Colonic mucosa (tissue), 4 donors: ENCODE results near the gene AMIGO1. TPM values are rescaled to one million over a fixed set of nuclear protein-coding genes. Genes with fewer than 3 reads are reported as not detected.

Experiments used
- DNase-seq: peaks from one replicate; pipeline ENCODE4 v3.0.0-alpha.2; 2020
- H3K27ac ChIP-seq: fragments of 200-600 bp; one replicate; pipeline ENCODE4 v1.8.0; 2021
- H3K27me3 ChIP-seq: fragments of 200-600 bp; one replicate; pipeline ENCODE4 v1.8.0; 2021
- H3K36me3 ChIP-seq: fragments of 200-600 bp; one replicate; pipeline ENCODE4 v1.8.0; 2021
- H3K4me1 ChIP-seq: fragments of 200-600 bp; one replicate; pipeline ENCODE4 v1.8.0; 2021; ENCODE audit warnings: mild to moderate bottlenecking
- H3K4me3 ChIP-seq: fragments of 200-600 bp; one replicate; pipeline ENCODE4 v1.8.0; 2021
- H3K9ac ChIP-seq, 2 donors: one replicate each; pipeline ENCODE4 v1.7.0; 2013; ENCODE audit warnings: control low read depth in 2 of 2, low read depth in 2 of 2, low read length in 2 of 2
- H3K9me3 ChIP-seq: fragments of 200-600 bp; one replicate; pipeline ENCODE4 v1.8.0; 2021
- CTCF ChIP-seq: fragments of 200-600 bp; IDR thresholded peaks from one replicate; pipeline ENCODE4 v1.8.0; 2022; ENCODE audit warnings: antibody characterized with exemption, mild to moderate bottlenecking
- intact Hi-C: fragments of 100-400 bp; cut with DNase I; formaldehyde crosslinking; loops from one replicate; pipeline ENCODE4 v1.14.1; 2022
- total RNA-seq, 2 donors: library from RNA; stranded (reverse); fragmentation: NEBNext Ultra II Directional in 1 of 2; extraction: Animal tissue kit (Norgen Biotek cat#: 25700) in 1 of 2; gene quantifications; one replicate each; pipeline ENCODE4 v1.2.1, GENCODE V29; 2021
- donor health status: healthy.
- donor health status: DM: no; HTN: no; CAD: no.
- donor health status: DM: no; HTN: no; CAD: no.

AMIGO1 gene
- total RNA-seq, 2 donors from 2014 or later = 2.5 to 3.9 TPM

GRCh38 chr1:109484519-109484975 lies 25.0 kb downstream of the AMIGO1 start:
- Histone ChIP-seq H3K9me3 (no peaks in the 10 kb centered on the region), H3K27ac (no peak overlapping the region), H3K27me3 (no peaks in the 10 kb centered on the region), H3K4me3 (peak overlapping the region; percentile 66), H3K4me1 (peaks cover 11% of the 10 kb centered on the region), H3K36me3 (no peaks in the 10 kb centered on the region), H3K9ac (peak overlapping the region; percentile 32 to 63)
- TF ChIP-seq CTCF = no peak
- no peak for DNase-seq
- intact Hi-C loops = no loop called here

- Histone ChIP-seq H3K36me3 (no peaks in the 10 kb centered on the region), H3K27me3 (no peaks in the 10 kb centered on the region), H3K4me3 (peak within 1 kb of the TSS; percentile 66), H3K9me3 (no peaks in the 10 kb centered on the region), H3K4me1 (peaks cover 11% of the 10 kb centered on the region), H3K27ac (peak within 1 kb of the TSS; percentile 80), H3K9ac (peak within 1 kb of the TSS; percentile 61 to 63)
- no peak for TF ChIP-seq CTCF
- peak; percentile 90 for DNase-seq
- intact Hi-C loops = no loop called here
Observed at GRCh38 chr1:109483672-109484518, 25.6 kb downstream of the AMIGO1 start, which contains the start of gene ATXN7L2. ATXN7L2 (plus strand) TSS chr1:109483905; CDS start chr1:109483954, 49 bp downstream.

GRCh38 chr1:109482791-109483671 lies 26.5 kb downstream of the AMIGO1 start:
- Histone ChIP-seq H3K9ac (peak overlapping the region; percentile 51 to 61), H3K4me3 (peak overlapping the region; percentile 45), H3K9me3 (no peaks in the 10 kb centered on the region), H3K27ac (no peak overlapping the region), H3K27me3 (no peaks in the 10 kb centered on the region), H3K36me3 (no peaks in the 10 kb centered on the region), H3K4me1 (peaks cover 11% of the 10 kb centered on the region)
- intact Hi-C loops = no loop called here
- no peak for DNase-seq
- TF ChIP-seq CTCF = no peak

GRCh38 chr1:109482242-109482641 lies 27.3 kb downstream of the AMIGO1 start:
- H3K4me3 ChIP-seq = no peak overlapping the region
- no peak for DNase-seq
- peaks cover 11% of the 10 kb centered on the region for H3K4me1 ChIP-seq
- H3K9me3 ChIP-seq = no peaks in the 10 kb centered on the region
- intact Hi-C loops = no loop called here
- no peak overlapping the region for H3K9ac ChIP-seq
- no peak overlapping the region for H3K27ac ChIP-seq
- no peaks in the 10 kb centered on the region for H3K36me3 ChIP-seq
- no peaks in the 10 kb centered on the region for H3K27me3 ChIP-seq
- TF ChIP-seq CTCF = no peak

- no peak overlapping the region for H3K27ac ChIP-seq
- no peak overlapping the region for H3K4me3 ChIP-seq
- peaks cover 11% of the 10 kb centered on the region for H3K4me1 ChIP-seq
- no peaks in the 10 kb centered on the region for H3K9me3 ChIP-seq
- TF ChIP-seq CTCF = no peak
- no peak overlapping the region for H3K9ac ChIP-seq
- H3K27me3 ChIP-seq = no peaks in the 10 kb centered on the region
- DNase-seq = no peak
- H3K36me3 ChIP-seq = no peaks in the 10 kb centered on the region
- intact Hi-C loops = no loop called here
Observed at GRCh38 chr1:109481646-109482045, 27.9 kb downstream of the AMIGO1 start.
